Lower lobe of right lung (tissue), 2 donors: Measurements from ENCODE around the gene CCR7. TPM values are rescaled to one million over a fixed set of nuclear protein-coding genes. Genes with fewer than 3 reads are reported as not detected.

Source experiments
- ATAC-seq, 2 donors: fragments of 200-7000 bp; cut with Tn5 transposase; one replicate each; pipeline ENCODE4 v1.9.1; 2020 to 2022; ENCODE audit warnings: mild to moderate bottlenecking in 2 of 2, moderate library complexity in 2 of 2
- DNase-seq: peaks from one replicate; pipeline ENCODE4 v3.0.0-alpha.2; 2020
- H3K27ac ChIP-seq: fragments of 200-600 bp; one replicate; pipeline ENCODE4 v1.8.0; 2022
- H3K27me3 ChIP-seq: fragments of 200-600 bp; one replicate; pipeline ENCODE4 v1.8.0; 2022; ENCODE audit warnings: low read depth
- H3K36me3 ChIP-seq: fragments of 200-600 bp; one replicate; pipeline ENCODE4 v1.8.0; 2022; ENCODE audit warnings: mild to moderate bottlenecking
- H3K4me1 ChIP-seq: fragments of 200-600 bp; one replicate; pipeline ENCODE4 v1.8.0; 2022
- H3K4me3 ChIP-seq: fragments of 200-600 bp; one replicate; pipeline ENCODE4 v1.8.0; 2022; ENCODE audit warnings: mild to moderate bottlenecking
- H3K9me3 ChIP-seq: fragments of 200-600 bp; one replicate; pipeline ENCODE4 v1.8.0; 2022
- intact Hi-C: fragments of 100-400 bp; cut with DNase I; formaldehyde crosslinking; loops from one replicate; pipeline ENCODE4 v1.11.0; 2022
- total RNA-seq: library from RNA; stranded (reverse); fragmentation: NEBNext Ultra II Directional; extraction: Animal tissue kit (Norgen Biotek cat#: 25700); gene quantifications from one replicate; pipeline ENCODE4 v1.2.1, GENCODE V29; 2021
- TF ChIP-seq, protein P1 (sequence below): fragments of 200-600 bp; IDR thresholded peaks from one replicate; pipeline ENCODE4 v1.8.0; 2022; ENCODE audit warnings: antibody characterized with exemption, mild to moderate bottlenecking
- donor health status: DM: no; HTN: yes; CAD: no; lungs with severe emphysema.

The CCR7 gene
- total RNA-seq, 1 donor from 2014 or later: 2.2 TPM

GRCh38 chr17:40531051-40531991 lies 34.0 kb downstream of the CCR7 start:
- TF ChIP-seq, protein P1, sequence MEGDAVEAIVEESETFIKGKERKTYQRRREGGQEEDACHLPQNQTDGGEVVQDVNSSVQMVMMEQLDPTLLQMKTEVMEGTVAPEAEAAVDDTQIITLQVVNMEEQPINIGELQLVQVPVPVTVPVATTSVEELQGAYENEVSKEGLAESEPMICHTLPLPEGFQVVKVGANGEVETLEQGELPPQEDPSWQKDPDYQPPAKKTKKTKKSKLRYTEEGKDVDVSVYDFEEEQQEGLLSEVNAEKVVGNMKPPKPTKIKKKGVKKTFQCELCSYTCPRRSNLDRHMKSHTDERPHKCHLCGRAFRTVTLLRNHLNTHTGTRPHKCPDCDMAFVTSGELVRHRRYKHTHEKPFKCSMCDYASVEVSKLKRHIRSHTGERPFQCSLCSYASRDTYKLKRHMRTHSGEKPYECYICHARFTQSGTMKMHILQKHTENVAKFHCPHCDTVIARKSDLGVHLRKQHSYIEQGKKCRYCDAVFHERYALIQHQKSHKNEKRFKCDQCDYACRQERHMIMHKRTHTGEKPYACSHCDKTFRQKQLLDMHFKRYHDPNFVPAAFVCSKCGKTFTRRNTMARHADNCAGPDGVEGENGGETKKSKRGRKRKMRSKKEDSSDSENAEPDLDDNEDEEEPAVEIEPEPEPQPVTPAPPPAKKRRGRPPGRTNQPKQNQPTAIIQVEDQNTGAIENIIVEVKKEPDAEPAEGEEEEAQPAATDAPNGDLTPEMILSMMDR: no peak
- Histone ChIP-seq H3K27ac (peak overlapping the region; percentile 51), H3K4me1 (peaks cover 44% of the 10 kb centered on the region), H3K27me3 (no peaks in the 10 kb centered on the region), H3K4me3 (no peak overlapping the region), H3K9me3 (no peaks in the 10 kb centered on the region), H3K36me3 (no peaks in the 10 kb centered on the region)
- ATAC-seq (no peak), DNase-seq (no peak)
- intact Hi-C loops: no loop called here

- H3K4me1 ChIP-seq: peaks cover 37% of the 10 kb centered on the region
- no peak overlapping the region for H3K4me3 ChIP-seq
- no peaks in the 10 kb centered on the region for H3K36me3 ChIP-seq
- H3K9me3 ChIP-seq: no peaks in the 10 kb centered on the region
- no peak for DNase-seq
- TF ChIP-seq, protein P1: no peak
- intact Hi-C loops: no loop called here
- H3K27ac ChIP-seq: no peak overlapping the region
- no peak for ATAC-seq
- no peaks in the 10 kb centered on the region for H3K27me3 ChIP-seq
Observed at GRCh38 chr17:40530531-40530994, 34.7 kb downstream of the CCR7 start.

- no peaks in the 10 kb centered on the region for H3K36me3 ChIP-seq
- intact Hi-C loops: no loop called here
- no peak for DNase-seq
Observed at GRCh38 chr17:40529991-40530390, 35.3 kb downstream of the CCR7 start.

DNA sequence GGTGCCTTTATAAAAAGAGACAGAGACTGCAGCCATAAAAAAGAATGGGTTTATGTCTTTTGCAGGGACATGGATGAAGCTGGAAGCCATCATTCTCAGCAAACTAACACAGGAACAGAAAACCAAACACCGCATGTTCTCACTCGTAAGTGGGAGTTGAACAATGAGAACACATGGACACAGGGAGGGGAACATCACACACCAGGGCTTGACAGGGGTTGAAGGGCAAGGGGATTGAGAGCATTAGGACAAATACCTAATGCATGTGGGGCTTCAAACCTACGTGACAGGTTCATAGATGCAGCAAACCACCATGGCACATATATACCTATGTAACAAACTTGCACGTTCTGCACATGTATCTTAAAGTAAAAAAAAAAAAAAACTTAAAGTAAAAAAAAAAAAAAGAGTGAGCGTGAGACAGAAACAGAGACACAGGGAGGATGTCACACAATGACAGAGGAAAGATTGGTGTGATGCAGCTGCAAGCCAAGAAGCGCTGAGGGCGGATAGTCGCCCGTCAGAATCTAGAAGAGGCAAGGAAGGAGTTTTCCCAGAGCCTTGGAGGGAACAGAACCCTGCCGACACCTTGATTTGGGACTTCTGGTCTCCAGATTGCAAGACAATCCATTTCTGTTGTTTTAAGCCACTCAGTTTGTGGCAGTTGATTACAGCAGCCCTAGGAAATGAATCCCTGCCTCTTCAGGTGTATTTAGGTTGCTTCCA lies 36.4 kb downstream of the CCR7 start:
- DNase-seq (no peak), ATAC-seq (no peak)
- H3K9me3 ChIP-seq: no peaks in the 10 kb centered on the region
- no peaks in the 10 kb centered on the region for H3K36me3 ChIP-seq
- H3K4me1 ChIP-seq: peaks cover 21% of the 10 kb centered on the region
- no peaks in the 10 kb centered on the region for H3K27me3 ChIP-seq
- H3K4me3 ChIP-seq: no peak overlapping the region
- intact Hi-C loops: no loop called here
- TF ChIP-seq, protein P1: no peak
- no peak overlapping the region for H3K27ac ChIP-seq

More at GRCh38 chr17:40529991-40530390, 35.3 kb downstream of the CCR7 start:
- Histone ChIP-seq H3K9me3 (no peaks in the 10 kb centered on the region), H3K27ac (no peak overlapping the region), H3K4me1 (peaks cover 31% of the 10 kb centered on the region), H3K4me3 (no peak overlapping the region), H3K27me3 (no peaks in the 10 kb centered on the region)
- ATAC-seq: no peak
- TF ChIP-seq, protein P1: no peak

DNA sequence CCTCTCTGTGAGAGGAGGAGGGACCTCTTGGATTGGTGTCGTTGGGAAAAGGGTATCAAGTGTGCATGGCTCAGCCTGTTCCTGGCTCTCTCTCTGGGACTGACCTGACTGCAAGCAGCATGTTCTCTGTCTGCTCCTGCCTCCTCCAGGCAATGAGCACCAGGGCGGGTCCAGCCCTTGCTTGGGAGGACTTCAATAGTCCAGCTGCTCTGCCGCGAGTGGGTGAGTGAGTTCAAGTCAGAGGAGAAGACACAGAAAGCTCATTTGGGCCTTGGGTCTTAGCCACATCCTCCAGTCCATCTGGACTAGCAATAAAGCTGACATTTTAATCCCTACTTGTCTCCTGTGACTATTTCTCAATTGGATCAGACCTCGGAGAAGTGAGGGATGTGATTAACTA lies 38.6 kb downstream of the CCR7 start:
- no peak for ATAC-seq
- no peaks in the 10 kb centered on the region for H3K36me3 ChIP-seq
- H3K4me1 ChIP-seq: peaks cover 1% of the 10 kb centered on the region
- intact Hi-C loops: no loop called here
- no peaks in the 10 kb centered on the region for H3K27me3 ChIP-seq
- DNase-seq: no peak
- no peaks in the 10 kb centered on the region for H3K9me3 ChIP-seq
- H3K4me3 ChIP-seq: no peak overlapping the region
- TF ChIP-seq, protein P1: no peak
- H3K27ac ChIP-seq: no peak overlapping the region
